ENCODE data around the gene MMP28. TPM values are rescaled to one million over a fixed set of nuclear protein-coding genes. Genes with fewer than 3 reads are reported as not detected.

Gene MMP28
- total and polyA plus RNA-seq, 7 experiments from 2014 or later, result 2.9 to 33.1 (median 14.8) TPM; not detected in 1

DNA sequence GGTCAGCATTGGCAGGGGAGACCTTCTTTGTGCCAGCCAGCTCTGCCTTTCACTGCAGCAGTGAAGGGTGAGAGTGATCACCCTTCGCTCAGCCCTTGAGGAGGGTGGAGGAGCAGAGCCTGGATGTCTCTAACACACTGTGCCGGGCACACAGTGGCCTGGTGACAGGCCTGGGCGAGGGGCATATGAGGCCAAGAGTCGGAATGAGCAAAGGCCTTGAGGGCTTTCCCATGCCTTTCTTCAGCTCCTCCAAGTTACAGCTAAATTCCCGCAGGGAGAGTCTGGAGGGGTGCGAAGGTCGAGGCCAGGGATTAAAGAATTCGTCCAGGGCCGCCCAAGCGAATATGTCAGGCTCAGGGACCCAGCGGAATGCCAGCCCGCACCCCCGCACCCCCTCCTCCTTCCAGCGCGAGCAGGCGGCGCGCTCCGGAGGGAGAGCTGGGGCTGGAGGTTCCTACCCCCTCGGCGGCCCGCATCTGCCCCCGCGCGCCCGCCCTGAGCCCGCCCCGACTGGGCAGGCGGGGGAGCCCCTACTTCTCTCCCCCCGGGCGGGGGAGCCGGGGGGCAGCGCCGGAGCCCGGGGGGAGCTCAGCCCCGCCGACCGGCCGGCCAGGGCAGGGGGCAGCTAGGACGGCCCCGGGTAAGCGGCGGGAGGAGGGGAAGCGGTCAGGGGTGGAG lies 64.1 kb downstream of the MMP28 start, which contains the start of gene RASL10B:
Gene RASL10B, plus strand, starts transcription at position 401 of the 678 bp plus-strand sequence. CDS start 3,546 bp downstream, outside the sequence.
- peaks cover 0 to 7% (median 0%) of the 10 kb centered on the region in 3 experiments for H3K36me3 ChIP-seq (ENCODE audit: control insufficient read depth in 2 of 3, insufficient read depth in 3 of 3, low read length in 3 of 3)
- peaks cover 0 to 2% (median 0%) of the 10 kb centered on the region in 11 donors for H3K9me3 Mint-ChIP-seq
- CTCF ChIA-PET, result interaction anchor here (1.0 kb wide), 1 partner anchor 16 kb away, joined by 4 read pairs; no protein-coding TSS in a partner anchor
- intact Hi-C loops (cut with micrococcal nuclease), result no loop called here
- H3K4me1 ChIP-seq (ENCODE audit: control insufficient read depth in 2 of 2, insufficient read depth in 2 of 2, low read length in 2 of 2), result peaks cover 8 to 13% of the 10 kb centered on the region in 2 donors
- peak within 1 kb of the TSS in 8 of 9 donors; percentile 21 to 85 (median 66) for H3K27ac Mint-ChIP-seq
- H3K4me1 Mint-ChIP-seq, result peaks cover 11 to 31% (median 21%) of the 10 kb centered on the region in 7 donors
- no peaks in the 10 kb centered on the region for H3K27me3 ChIP-seq (ENCODE audit: control insufficient read depth in 2 of 2, insufficient read depth in 2 of 2, low read length in 2 of 2)
- peaks cover 0 to 24% (median 5%) of the 10 kb centered on the region in 5 donors for H3K27me3 Mint-ChIP-seq
- H3K36me3 Mint-ChIP-seq, result peaks cover 0 to 7% (median 0%) of the 10 kb centered on the region in 5 donors
- no peaks in the 10 kb centered on the region for H3K9me3 ChIP-seq (ENCODE audit: control insufficient read depth in 2 of 3, low read length in 3 of 3)
- no peak within 1 kb of the TSS for H3K27ac ChIP-seq (ENCODE audit: low read depth, low read length)
- DNase-seq (peak; percentile 34 to 62 (median 42)), ATAC-seq (peak; percentile 83)
- H3K4me3 ChIP-seq (ENCODE audit: low read length), result peak within 1 kb of the TSS; percentile 55
- peak within 1 kb of the TSS; percentile 59 to 90 (median 85) for H3K4me3 Mint-ChIP-seq
- POLR2A ChIA-PET, result interaction anchor here (0.6 to 1.3 kb wide), 2 partner anchors 9 to 28 kb away, joined by 3 to 4 read pairs; no protein-coding TSS in a partner anchor

- ATAC-seq (no peak), DNase-seq (no peak)
- no peak overlapping the region for H3K27ac ChIP-seq (ENCODE audit: low read depth, low read length)
- Mint-ChIP-seq H3K27me3 (peaks cover 0 to 24% (median 5%) of the 10 kb centered on the region in 5 donors), H3K27ac (peak overlapping the region in 8 of 9 donors; percentile 3 to 85 (median 59)), H3K4me1 (peaks cover 11 to 31% (median 21%) of the 10 kb centered on the region in 7 donors), H3K36me3 (peaks cover 0 to 11% (median 5%) of the 10 kb centered on the region in 5 donors), H3K9me3 (peaks cover 0 to 2% (median 0%) of the 10 kb centered on the region in 11 donors), H3K4me3 (peak overlapping the region; percentile 59 to 90 (median 85))
- peak overlapping the region; percentile 55 for H3K4me3 ChIP-seq (ENCODE audit: low read length)
- H3K27me3 ChIP-seq (ENCODE audit: control insufficient read depth in 2 of 2, insufficient read depth in 2 of 2, low read length in 2 of 2), result no peaks in the 10 kb centered on the region
- intact Hi-C loops (cut with micrococcal nuclease), result no loop called here
- H3K36me3 ChIP-seq (ENCODE audit: control insufficient read depth in 2 of 3, insufficient read depth in 3 of 3, low read length in 3 of 3), result peaks cover 0 to 14% (median under 1%) of the 10 kb centered on the region in 3 experiments
- peaks cover 8 to 13% of the 10 kb centered on the region in 2 donors for H3K4me1 ChIP-seq (ENCODE audit: control insufficient read depth in 2 of 2, insufficient read depth in 2 of 2, low read length in 2 of 2)
- no peaks in the 10 kb centered on the region for H3K9me3 ChIP-seq (ENCODE audit: control insufficient read depth in 2 of 3, low read length in 3 of 3)
- POLR2A ChIA-PET, result interaction anchor here (0.6 to 1.3 kb wide), 2 partner anchors 10 to 27 kb away, joined by 3 to 4 read pairs; no protein-coding TSS in a partner anchor
- CTCF ChIA-PET, result interaction anchor here (1.0 kb wide), 1 partner anchor 17 kb away, joined by 4 read pairs; no protein-coding TSS in a partner anchor
Measured at GRCh38 chr17:35730400-35731005, 64.9 kb downstream of the MMP28 start.

GRCh38 chr17:35729405-35729833 lies 66.0 kb downstream of the MMP28 start:
- Mint-ChIP-seq H3K4me1 (peaks cover 11 to 31% (median 21%) of the 10 kb centered on the region in 7 donors), H3K36me3 (peaks cover 9 to 18% (median 14%) of the 10 kb centered on the region in 5 donors), H3K9me3 (peaks cover 0 to 2% (median 0%) of the 10 kb centered on the region in 11 donors), H3K27ac (peak overlapping the region in 3 of 9 donors; percentile 22 to 44 (median 39)), H3K27me3 (peaks cover 0 to 24% (median 5%) of the 10 kb centered on the region in 5 donors), H3K4me3 (peak overlapping the region in 5 of 10 donors; percentile 38 to 90 (median 57))
- no peak overlapping the region for H3K4me3 ChIP-seq (ENCODE audit: low read length)
- no peaks in the 10 kb centered on the region for H3K27me3 ChIP-seq (ENCODE audit: control insufficient read depth in 2 of 2, insufficient read depth in 2 of 2, low read length in 2 of 2)
- intact Hi-C loops (cut with micrococcal nuclease), result no loop called here
- no peak overlapping the region for H3K27ac ChIP-seq (ENCODE audit: low read depth, low read length)
- H3K4me1 ChIP-seq (ENCODE audit: control insufficient read depth in 2 of 2, insufficient read depth in 2 of 2, low read length in 2 of 2), result peaks cover 8 to 13% of the 10 kb centered on the region in 2 donors
- ChIA-PET CTCF (interaction anchor here (0.6 kb wide), 1 partner anchor 116 kb away, joined by 3 read pairs; no protein-coding TSS in a partner anchor), POLR2A (no interaction called here)
- DNase-seq, result no peak
- H3K36me3 ChIP-seq (ENCODE audit: control insufficient read depth in 2 of 3, insufficient read depth in 3 of 3, low read length in 3 of 3), result peaks cover 0 to 25% (median 6%) of the 10 kb centered on the region in 3 experiments
- ATAC-seq, result no peak
- no peaks in the 10 kb centered on the region for H3K9me3 ChIP-seq (ENCODE audit: control insufficient read depth in 2 of 3, low read length in 3 of 3)

- H3K36me3 Mint-ChIP-seq, result peaks cover 13 to 25% (median 18%) of the 10 kb centered on the region in 5 donors
Measured at GRCh38 chr17:35728551-35728950, 66.9 kb downstream of the MMP28 start.

DNA sequence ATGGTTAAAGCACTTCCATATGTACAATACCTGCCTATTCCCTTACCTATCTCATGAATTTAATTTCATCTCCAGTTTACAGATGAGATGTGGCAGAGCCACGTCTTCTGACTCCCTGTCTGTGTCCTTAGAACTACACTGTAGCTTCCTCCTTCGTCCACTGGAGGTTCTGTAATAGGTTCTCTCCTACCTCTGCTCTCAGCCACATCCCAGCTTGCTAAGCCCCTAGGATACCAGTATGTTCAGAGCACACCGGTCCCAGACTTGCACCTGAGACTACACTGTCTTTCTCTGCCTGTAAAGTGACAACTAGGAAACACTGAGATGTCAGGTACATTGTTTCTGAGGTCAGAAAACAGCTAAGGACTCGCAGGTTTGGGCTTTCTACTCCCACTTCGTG lies 67.8 kb downstream of the MMP28 start:
- peaks cover 0 to 17% (median 5%) of the 10 kb centered on the region in 5 donors for H3K27me3 Mint-ChIP-seq
- Histone ChIP-seq H3K9me3 (ENCODE audit: control insufficient read depth in 2 of 3, low read length in 3 of 3) (no peaks in the 10 kb centered on the region), H3K27me3 (ENCODE audit: control insufficient read depth in 2 of 2, insufficient read depth in 2 of 2, low read length in 2 of 2) (no peaks in the 10 kb centered on the region), H3K4me1 (ENCODE audit: control insufficient read depth in 2 of 2, insufficient read depth in 2 of 2, low read length in 2 of 2) (peaks cover 8 to 13% of the 10 kb centered on the region in 2 donors), H3K4me3 (ENCODE audit: low read length) (no peak overlapping the region), H3K27ac (ENCODE audit: low read depth, low read length) (no peak overlapping the region), H3K36me3 (ENCODE audit: control insufficient read depth in 2 of 3, insufficient read depth in 3 of 3, low read length in 3 of 3) (peaks cover 5 to 42% (median 20%) of the 10 kb centered on the region in 3 experiments)
- DNase-seq (no peak), ATAC-seq (no peak)
- H3K4me1 Mint-ChIP-seq, result peaks cover 11 to 29% (median 21%) of the 10 kb centered on the region in 7 donors
- H3K27ac Mint-ChIP-seq, result peak overlapping the region in 3 of 9 donors; percentile 4 to 51 (median 12)
- ChIA-PET POLR2A (interaction anchor here (1.3 kb wide), 1 partner anchor 14 kb away, joined by 4 read pairs; no protein-coding TSS in a partner anchor), CTCF (interaction anchor here (0.6 to 0.9 kb wide), 2 partner anchors 20 to 115 kb away, joined by 3 to 7 read pairs; no protein-coding TSS in a partner anchor)
- no peak overlapping the region for H3K4me3 Mint-ChIP-seq
- intact Hi-C loops (cut with micrococcal nuclease), result no loop called here
- H3K36me3 Mint-ChIP-seq, result peaks cover 13 to 32% (median 21%) of the 10 kb centered on the region in 5 donors
- peaks cover 0 to 2% (median 0%) of the 10 kb centered on the region in 11 donors for H3K9me3 Mint-ChIP-seq

More at GRCh38 chr17:35728551-35728950, 66.9 kb downstream of the MMP28 start:
- peak overlapping the region in 1 of 9 donors; percentile 51 for H3K27ac Mint-ChIP-seq
- DNase-seq (no peak), ATAC-seq (no peak)
- H3K4me1 Mint-ChIP-seq, result peaks cover 11 to 31% (median 21%) of the 10 kb centered on the region in 7 donors
- no peak overlapping the region for H3K27ac ChIP-seq (ENCODE audit: low read depth, low read length)
- peaks cover 0 to 24% (median 5%) of the 10 kb centered on the region in 5 donors for H3K27me3 Mint-ChIP-seq
- no peaks in the 10 kb centered on the region for H3K9me3 ChIP-seq (ENCODE audit: control insufficient read depth in 2 of 3, low read length in 3 of 3)
- peaks cover 0 to 2% (median 0%) of the 10 kb centered on the region in 11 donors for H3K9me3 Mint-ChIP-seq
- H3K36me3 ChIP-seq (ENCODE audit: control insufficient read depth in 2 of 3, insufficient read depth in 3 of 3, low read length in 3 of 3), result peaks cover 2 to 34% (median 13%) of the 10 kb centered on the region in 3 experiments
- no peak overlapping the region for H3K4me3 ChIP-seq (ENCODE audit: low read length)
- POLR2A ChIA-PET, result interaction anchor here (0.6 kb wide), 1 partner anchor 92 kb away, joined by 4 read pairs; no protein-coding TSS in a partner anchor
- intact Hi-C loops (cut with micrococcal nuclease), result no loop called here
- H3K27me3 ChIP-seq (ENCODE audit: control insufficient read depth in 2 of 2, insufficient read depth in 2 of 2, low read length in 2 of 2), result no peaks in the 10 kb centered on the region
- H3K4me3 Mint-ChIP-seq, result no peak overlapping the region
- H3K4me1 ChIP-seq (ENCODE audit: control insufficient read depth in 2 of 2, insufficient read depth in 2 of 2, low read length in 2 of 2), result peaks cover 8 to 13% of the 10 kb centered on the region in 2 donors
- CTCF ChIA-PET, result interaction anchor here (0.6 to 0.9 kb wide), 2 partner anchors 19 to 108 kb away, joined by 3 read pairs; no protein-coding TSS in a partner anchor

Measured in naive thymus-derived CD4-positive, alpha-beta T cell (primary cell).